ENCODE results near the gene SUFU.

DNA sequence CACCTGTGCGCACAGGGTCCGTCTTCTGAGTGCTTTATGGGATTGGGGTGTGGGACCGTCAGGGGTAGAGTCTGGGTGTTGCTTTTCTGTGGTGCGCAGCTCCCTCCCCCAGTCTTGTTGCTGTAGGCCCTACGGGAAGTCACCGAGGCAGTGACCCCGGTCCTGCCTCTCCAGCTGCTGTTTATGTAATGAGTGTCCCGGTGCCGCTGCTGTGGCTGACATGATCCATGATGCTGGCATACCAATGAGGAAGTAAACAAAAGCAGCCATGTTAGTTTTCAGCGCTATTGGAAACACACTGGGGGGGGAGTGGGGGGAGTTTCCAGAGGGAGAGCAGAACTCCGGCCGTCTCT is 141.6 kb downstream of the SUFU start:
- TF ChIP-seq SUZ12 (IDR thresholded peaks at IDR 0.05; ENCODE audit: extremely low read depth, insufficient read depth, insufficient read length) (no peak), ZNF274 (IDR thresholded peaks at IDR 0.05; ENCODE audit: low read depth, low read length) (no peak), YY1 (IDR thresholded peaks at IDR 0.05; ENCODE audit: insufficient read depth, insufficient read length) (no peak)
